Skeletal muscle satellite cell (primary cell): Measurements from ENCODE around the gene LRMDA.
"Not testable (repeated sequence)": the region's sequence is repeated elsewhere in the genome, so short reads cannot be mapped to it uniquely, and the experiment has no call there.

ENCODE experiments used
- H3K27me3 ChIP-seq: 2 replicates; pipeline ENCODE4 v1.7.0; 2013; ENCODE audit warnings: low read length; ENCODE audit not compliant: control insufficient read depth, insufficient read depth
- H3K36me3 ChIP-seq: 2 replicates; pipeline ENCODE4 v1.7.0; 2013; ENCODE audit warnings: mild to moderate bottlenecking, control low read depth, low read length; ENCODE audit not compliant: insufficient read depth
- H3K4me1 ChIP-seq: 2 replicates; pipeline ENCODE4 v1.7.0; 2013; ENCODE audit warnings: low read length; ENCODE audit not compliant: control insufficient read depth, insufficient read depth
- H3K4me2 ChIP-seq: 2 replicates; pipeline ENCODE4 v1.7.0; 2013; ENCODE audit warnings: mild to moderate bottlenecking, low read length
- H3K4me3 ChIP-seq: 2 replicates; pipeline ENCODE4 v1.7.0; 2013; ENCODE audit warnings: low read length
- H3K9ac ChIP-seq: 2 replicates; pipeline ENCODE4 v1.7.0; 2013; ENCODE audit warnings: mild to moderate bottlenecking, low read depth, low read length, moderate library complexity
- H3K9me3 ChIP-seq: replicated peaks from 2 replicates; pipeline ENCODE4 v1.7.0; 2013; ENCODE audit warnings: mild to moderate bottlenecking, control low read depth, low read length

LRMDA gene

GRCh38 chr10:76492678-76493472 is 1061.5 kb downstream of the LRMDA start:
- H3K9ac ChIP-seq = no peak overlapping the region
- no peak overlapping the region for H3K4me2 ChIP-seq
- peaks cover 7% of the 10 kb centered on the region for H3K9me3 ChIP-seq
- no peak overlapping the region for H3K4me3 ChIP-seq
- H3K36me3 ChIP-seq = no peaks in the 10 kb centered on the region
- no peaks in the 10 kb centered on the region for H3K27me3 ChIP-seq
- H3K4me1 ChIP-seq = peaks cover 14% of the 10 kb centered on the region

GRCh38 chr10:76497666-76498065 is 1066.2 kb downstream of the LRMDA start:
- Histone ChIP-seq H3K36me3 (no peaks in the 10 kb centered on the region), H3K27me3 (no peaks in the 10 kb centered on the region), H3K4me2 (no peak overlapping the region), H3K4me3 (no peak overlapping the region), H3K9ac (no peak overlapping the region), H3K4me1 (peaks cover under 1% of the 10 kb centered on the region), H3K9me3 (no peaks in the 10 kb centered on the region)

GRCh38 chr10:76504823-76505222 is 1073.4 kb downstream of the LRMDA start:
- no peaks in the 10 kb centered on the region for H3K36me3 ChIP-seq
- no peak overlapping the region for H3K9ac ChIP-seq
- no peaks in the 10 kb centered on the region for H3K9me3 ChIP-seq
- H3K4me3 ChIP-seq = no peak overlapping the region
- H3K27me3 ChIP-seq = no peaks in the 10 kb centered on the region
- no peaks in the 10 kb centered on the region for H3K4me1 ChIP-seq
- no peak overlapping the region for H3K4me2 ChIP-seq

GRCh38 chr10:76509446-76509845 is 1078.0 kb downstream of the LRMDA start:
- Histone ChIP-seq H3K9me3 (no peaks in the 10 kb centered on the region), H3K4me2 (no peak overlapping the region), H3K4me1 (no peaks in the 10 kb centered on the region)

GRCh38 chr10:76514321-76514720 is 1082.9 kb downstream of the LRMDA start:
- Histone ChIP-seq H3K9me3 (no peaks in the 10 kb centered on the region), H3K9ac (no peak overlapping the region), H3K4me2 (no peak overlapping the region), H3K4me3 (no peak overlapping the region), H3K27me3 (no peaks in the 10 kb centered on the region), H3K36me3 (no peaks in the 10 kb centered on the region), H3K4me1 (no peaks in the 10 kb centered on the region)

More at GRCh38 chr10:76509446-76509845, 1078.0 kb downstream of the LRMDA start:
- no peaks in the 10 kb centered on the region for H3K27me3 ChIP-seq
- H3K36me3 ChIP-seq = no peaks in the 10 kb centered on the region
- no peak overlapping the region for H3K4me3 ChIP-seq
- no peak overlapping the region for H3K9ac ChIP-seq

- Histone ChIP-seq H3K9me3 (no peaks in the 10 kb centered on the region), H3K27me3 (no peaks in the 10 kb centered on the region), H3K4me1 (no peaks in the 10 kb centered on the region)
Observed at GRCh38 chr10:76514869-76515268, 1083.4 kb downstream of the LRMDA start.

GRCh38 chr10:76522547-76522946 is 1091.1 kb downstream of the LRMDA start:
- no peak overlapping the region for H3K4me2 ChIP-seq
- no peak overlapping the region for H3K4me3 ChIP-seq
- H3K36me3 ChIP-seq = no peaks in the 10 kb centered on the region
- H3K9me3 ChIP-seq = no peaks in the 10 kb centered on the region
- H3K9ac ChIP-seq = no peak overlapping the region
- H3K4me1 ChIP-seq = no peaks in the 10 kb centered on the region
- no peaks in the 10 kb centered on the region for H3K27me3 ChIP-seq

More at GRCh38 chr10:76514869-76515268, 1083.4 kb downstream of the LRMDA start:
- Histone ChIP-seq H3K4me3 (no peak overlapping the region), H3K9ac (no peak overlapping the region), H3K36me3 (no peaks in the 10 kb centered on the region), H3K4me2 (no peak overlapping the region)

GRCh38 chr10:76523246-76523645 is 1091.8 kb downstream of the LRMDA start:
- Histone ChIP-seq H3K4me1 (no peaks in the 10 kb centered on the region), H3K4me3 (no peak overlapping the region), H3K27me3 (no peaks in the 10 kb centered on the region), H3K9me3 (no peaks in the 10 kb centered on the region), H3K36me3 (no peaks in the 10 kb centered on the region), H3K9ac (no peak overlapping the region), H3K4me2 (no peak overlapping the region)

- no peaks in the 10 kb centered on the region for H3K27me3 ChIP-seq
- no peaks in the 10 kb centered on the region for H3K4me1 ChIP-seq
- H3K9ac ChIP-seq = no peak overlapping the region
- no peak overlapping the region for H3K4me3 ChIP-seq
- H3K36me3 ChIP-seq = no peaks in the 10 kb centered on the region
- no peak overlapping the region for H3K4me2 ChIP-seq
- H3K9me3 ChIP-seq = no peaks in the 10 kb centered on the region
Observed at GRCh38 chr10:76523791-76524351, 1092.4 kb downstream of the LRMDA start.

GRCh38 chr10:76526833-76527232 is 1095.4 kb downstream of the LRMDA start:
- H3K9me3 ChIP-seq, H3K4me3 ChIP-seq, H3K9ac ChIP-seq, H3K36me3 ChIP-seq, H3K4me1 ChIP-seq, H3K4me2 ChIP-seq, H3K27me3 ChIP-seq: not testable (repeated sequence)

- Histone ChIP-seq H3K9me3 (no peaks in the 10 kb centered on the region), H3K4me2 (no peak overlapping the region), H3K36me3 (no peaks in the 10 kb centered on the region), H3K9ac (no peak overlapping the region), H3K4me3 (no peak overlapping the region), H3K4me1 (peaks cover 29% of the 10 kb centered on the region), H3K27me3 (no peaks in the 10 kb centered on the region)
Observed at GRCh38 chr10:76540331-76540730, 1108.9 kb downstream of the LRMDA start.

- H3K4me2 ChIP-seq = no peak overlapping the region
- no peak overlapping the region for H3K9ac ChIP-seq
- no peaks in the 10 kb centered on the region for H3K9me3 ChIP-seq
- H3K36me3 ChIP-seq = no peaks in the 10 kb centered on the region
- no peaks in the 10 kb centered on the region for H3K27me3 ChIP-seq
- H3K4me1 ChIP-seq = peaks cover 29% of the 10 kb centered on the region
- H3K4me3 ChIP-seq = no peak overlapping the region
Observed at GRCh38 chr10:76540786-76541185, 1109.4 kb downstream of the LRMDA start.
